Suppressor macrophage (primary cell): ENCODE results near the gene E2F7.

ENCODE experiments used
- DNase-seq, 4 experiments: peaks; one replicate each; pipeline ENCODE4 v3.0.0-alpha.2; 2020 to 2022

The E2F7 gene

GRCh38 chr12:77013091-77013490 lies 52.3 kb downstream of the E2F7 start:
- no peak for DNase-seq

GRCh38 chr12:77010691-77011548 lies 54.4 kb downstream of the E2F7 start:
- DNase-seq, result peak; percentile 68 to 80 (median 74)

DNA sequence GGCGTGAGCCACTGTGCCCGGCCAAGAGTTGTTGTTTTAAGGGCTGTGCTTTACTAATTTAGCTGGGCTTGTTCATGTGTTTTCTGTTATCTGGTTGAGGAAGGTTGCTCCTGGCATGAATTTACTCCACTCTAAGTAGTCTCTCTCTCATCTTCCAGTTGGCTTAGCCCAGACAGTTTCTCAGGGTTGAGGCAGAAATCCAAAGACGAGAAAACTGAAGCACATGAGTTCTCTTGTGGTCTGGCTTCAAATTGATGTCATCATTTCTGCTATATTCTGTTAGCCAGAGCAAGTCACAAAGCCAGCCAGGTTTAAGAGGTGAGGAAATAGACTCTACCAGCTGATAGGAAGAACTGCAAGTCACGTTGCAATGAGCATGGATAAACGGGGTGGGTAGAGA lies 57.9 kb downstream of the E2F7 start:
- no peak for DNase-seq

- no peak for DNase-seq
Measured at GRCh38 chr12:77005611-77006098, 59.7 kb downstream of the E2F7 start.

GRCh38 chr12:77003914-77004313 lies 61.5 kb downstream of the E2F7 start:
- no peak for DNase-seq

- no peak for DNase-seq
Measured at GRCh38 chr12:77003246-77003645, 62.1 kb downstream of the E2F7 start.

DNA sequence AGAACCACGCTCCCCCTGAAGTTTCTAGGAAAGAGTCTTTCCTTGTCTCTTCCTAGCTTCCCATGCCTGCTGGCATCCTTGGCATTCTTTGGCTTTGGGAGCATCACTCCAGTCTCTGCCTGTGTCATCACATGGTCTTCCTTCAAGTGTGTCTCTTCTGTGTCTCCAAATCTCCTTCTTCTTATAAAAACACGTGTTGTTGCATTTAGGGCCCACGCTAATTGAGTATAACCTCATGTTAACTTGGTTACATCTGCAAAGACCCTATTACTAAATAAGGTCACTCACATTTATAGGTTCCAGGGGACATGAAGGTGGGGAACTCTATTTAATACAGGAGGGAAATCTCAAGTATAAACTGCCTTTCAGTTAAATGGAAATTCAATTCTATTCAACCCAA lies 63.0 kb downstream of the E2F7 start:
- DNase-seq, result no peak

DNA sequence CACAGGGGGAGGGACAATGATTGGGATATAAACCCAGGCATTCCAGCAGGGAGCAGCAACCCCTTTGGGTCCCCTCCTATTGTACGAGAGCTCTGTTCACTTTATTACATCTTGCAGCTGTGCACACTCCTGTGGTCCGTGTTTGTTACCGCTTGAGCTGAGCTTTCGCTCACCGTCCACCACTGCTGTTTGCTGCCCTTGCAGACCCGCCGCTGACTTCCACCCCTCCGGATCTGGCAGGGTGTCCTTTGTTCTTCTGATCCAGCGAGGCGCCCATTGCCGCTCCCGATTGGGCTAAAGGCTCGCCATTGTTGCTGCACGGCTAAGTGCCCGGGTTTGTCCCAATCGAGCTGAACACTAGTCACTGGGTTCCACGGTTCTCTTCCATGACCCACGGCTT lies 64.1 kb downstream of the E2F7 start:
- no peak for DNase-seq

DNA sequence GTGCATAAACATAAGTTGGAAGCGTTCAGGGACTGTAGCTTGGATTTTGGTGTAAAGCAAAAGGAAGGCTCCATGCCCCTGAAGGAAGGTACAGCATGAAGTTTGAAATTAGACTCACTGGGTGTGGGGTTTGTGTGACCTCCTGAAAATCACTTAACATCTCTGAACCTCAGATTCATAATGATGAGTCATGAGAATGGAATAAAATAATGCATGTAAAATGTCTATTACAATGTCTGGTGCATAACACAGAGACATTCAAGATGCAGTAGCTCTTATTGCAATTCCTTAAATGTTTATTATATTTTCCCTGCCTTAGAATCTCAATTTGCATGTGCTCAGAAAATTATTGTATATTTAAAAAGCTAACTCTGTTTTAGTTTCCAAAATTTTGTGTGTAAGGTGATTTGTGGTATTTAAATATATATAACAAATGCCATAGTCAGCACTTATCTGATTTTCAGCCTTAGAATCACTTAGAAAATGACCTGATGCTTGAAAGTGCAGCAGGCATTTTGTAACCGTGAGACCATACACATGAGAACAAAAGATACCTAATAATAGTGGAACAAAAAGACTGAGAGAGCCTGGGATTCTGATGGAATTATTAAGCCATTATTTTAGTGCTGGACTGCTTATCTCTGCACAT lies 66.3 kb downstream of the E2F7 start:
- DNase-seq, result no peak

- no peak for DNase-seq
Measured at GRCh38 chr12:76998386-76998785, 67.0 kb downstream of the E2F7 start.

GRCh38 chr12:76997011-76997780 lies 68.2 kb downstream of the E2F7 start:
- no peak for DNase-seq

DNA sequence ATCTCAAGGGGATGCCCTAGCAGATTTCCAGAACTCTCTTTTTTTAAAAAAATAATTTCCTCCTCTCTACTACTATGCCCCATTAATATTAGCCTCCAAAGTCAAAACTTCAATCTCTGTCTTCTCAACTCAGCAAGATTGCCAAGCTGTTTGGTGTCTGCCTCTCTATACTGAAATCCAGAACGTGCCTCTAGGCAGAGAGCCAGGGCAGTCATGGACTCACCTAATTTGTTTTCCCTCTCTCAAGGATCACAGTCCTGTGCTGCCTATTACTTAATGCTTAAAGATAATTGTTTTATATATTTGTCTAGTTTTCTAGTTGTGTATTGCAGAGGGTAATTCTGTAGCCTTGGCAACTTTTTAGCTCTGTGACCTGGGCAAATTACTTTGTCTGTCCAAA lies 74.7 kb downstream of the E2F7 start:
- no peak for DNase-seq

- DNase-seq, result no peak
Measured at GRCh38 chr12:76984566-76984965, 80.8 kb downstream of the E2F7 start.

DNA sequence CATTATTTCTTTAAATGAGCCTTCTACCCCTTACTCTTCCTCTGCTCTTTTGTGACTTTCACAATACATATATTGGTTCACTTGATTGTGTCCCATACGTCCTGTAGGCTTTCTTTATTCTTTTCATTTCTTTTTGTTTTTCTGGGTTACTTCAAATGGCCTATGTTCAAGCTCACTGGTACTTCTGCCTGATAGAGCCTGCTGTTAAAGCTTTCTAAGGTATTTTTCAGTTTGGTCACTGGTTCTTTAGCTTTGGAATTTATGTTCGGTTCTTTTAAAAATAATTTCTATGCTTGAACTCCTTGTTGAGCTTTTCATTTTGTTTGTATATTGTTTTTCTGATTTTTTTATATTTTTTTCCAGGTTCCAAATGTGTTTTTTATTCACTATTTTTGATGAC lies 81.9 kb downstream of the E2F7 start:
- DNase-seq, result no peak

GRCh38 chr12:76980196-76980595 lies 85.2 kb downstream of the E2F7 start:
- no peak for DNase-seq

DNA sequence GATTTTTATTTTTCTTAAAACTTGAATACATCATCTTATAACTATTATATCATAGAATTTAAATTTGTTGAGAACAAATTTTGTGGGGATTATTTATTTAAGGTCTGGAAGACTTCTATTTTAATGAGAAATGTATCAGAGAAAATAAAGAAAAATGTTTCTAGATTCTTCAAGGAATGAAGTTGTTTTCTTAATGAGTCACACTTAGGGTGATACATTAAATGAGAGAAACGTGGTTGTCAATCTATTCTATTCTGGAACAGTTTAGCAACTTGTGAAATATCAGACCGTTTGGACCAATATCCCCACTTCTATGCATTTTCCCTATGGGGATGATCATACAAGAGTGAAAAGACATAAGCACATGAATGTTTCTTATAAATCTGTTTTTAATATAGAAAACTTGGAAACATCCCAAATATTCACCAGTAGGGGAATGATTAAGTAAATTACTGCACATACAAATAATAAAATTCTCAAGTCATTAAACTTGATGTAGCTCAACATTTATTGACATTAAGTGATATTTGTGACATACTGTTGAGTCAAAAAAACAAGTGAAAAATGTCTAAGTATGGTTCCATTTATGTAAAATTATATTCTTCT lies 88.5 kb downstream of the E2F7 start:
- no peak for DNase-seq
